GM18873 (cell line): ENCODE data around the gene SSR4.

Experiments
- ATAC-seq: cut with Tn5 transposase; IDR thresholded peaks from one replicate; pipeline ENCODE4 v1.9.1; 2021; ENCODE audit warnings: mild to moderate bottlenecking, moderate library complexity, moderate number of reproducible peaks; ENCODE audit not compliant: unreplicated experiment, low FRiP score

The SSR4 gene

GRCh38 chrX:153780678-153781427 lies 13.6 kb upstream of the SSR4 start, which contains the start of gene SRPK3:
SRPK3 (plus strand) TSS chrX:153781041; CDS start chrX:153781087, 46 bp downstream.
- ATAC-seq = no peak

- ATAC-seq = no peak
Measured at GRCh38 chrX:153781428-153782047, 12.9 kb upstream of the SSR4 start.

- no peak for ATAC-seq
Measured at GRCh38 chrX:153782313-153782712, 12.2 kb upstream of the SSR4 start.

DNA sequence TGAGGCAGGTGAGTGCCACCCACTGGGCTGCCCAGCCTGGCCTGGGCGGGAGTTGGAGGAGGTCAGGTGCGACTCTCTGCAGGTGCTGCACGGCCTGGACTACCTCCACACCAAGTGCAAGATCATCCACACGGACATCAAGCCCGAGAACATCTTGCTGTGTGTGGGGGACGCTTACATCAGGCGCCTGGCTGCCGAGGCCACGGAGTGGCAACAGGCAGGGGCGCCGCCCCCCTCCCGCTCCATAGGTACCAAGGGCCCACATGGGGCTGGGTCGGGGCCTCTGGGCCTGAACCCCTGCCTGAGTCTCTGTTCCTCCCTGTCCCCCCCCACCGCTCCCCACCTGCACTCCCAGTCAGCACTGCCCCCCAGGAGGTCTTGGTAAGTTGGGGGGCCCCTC lies 11.6 kb upstream of the SSR4 start:
- ATAC-seq = no peak

GRCh38 chrX:153783378-153784013 lies 11.0 kb upstream of the SSR4 start:
- ATAC-seq = no peak

GRCh38 chrX:153784325-153784967 lies 10.0 kb upstream of the SSR4 start:
- no peak for ATAC-seq

GRCh38 chrX:153786669-153787068 lies 7.8 kb upstream of the SSR4 start:
- ATAC-seq = no peak

GRCh38 chrX:153789654-153790053 lies 4.8 kb upstream of the SSR4 start:
- no peak for ATAC-seq

DNA sequence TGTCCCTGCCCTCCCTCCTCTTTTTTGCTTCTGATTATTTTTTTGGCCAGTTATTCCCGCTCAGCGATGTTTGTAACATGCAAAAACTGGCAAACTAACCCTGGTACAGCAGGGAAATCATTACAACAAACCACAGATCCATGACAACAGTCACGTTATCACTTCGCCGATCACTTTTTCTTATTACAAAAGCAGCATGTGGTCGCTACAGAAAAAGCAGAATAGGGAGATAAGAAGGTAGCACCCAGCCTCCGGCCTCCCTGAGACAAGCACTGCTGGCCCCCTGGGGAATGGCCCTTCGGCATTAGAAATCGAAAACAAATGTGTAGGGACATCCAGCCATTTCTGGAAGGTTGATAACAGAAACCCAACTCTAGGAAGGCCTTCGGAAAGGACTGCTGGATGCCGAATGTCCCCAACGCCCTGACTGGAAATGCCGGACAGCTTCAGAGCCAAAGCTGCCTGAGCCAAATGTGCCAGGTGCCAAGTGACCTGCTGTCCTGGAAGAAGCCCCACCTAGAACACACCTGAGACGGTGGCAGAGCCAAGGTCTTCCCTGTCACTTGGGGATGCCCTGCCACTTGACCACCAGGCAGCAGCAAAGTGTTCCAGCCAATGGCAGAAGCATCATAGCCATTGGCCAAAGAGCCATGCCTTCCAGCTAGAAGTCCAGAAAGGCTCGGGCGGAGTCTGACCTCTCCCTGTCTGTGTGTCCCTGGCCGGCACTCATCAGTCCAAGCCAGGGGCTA lies 3.2 kb upstream of the SSR4 start:
- no peak for ATAC-seq

- ATAC-seq = no peak
Measured at GRCh38 chrX:153792368-153792767, 2.1 kb upstream of the SSR4 start.

DNA sequence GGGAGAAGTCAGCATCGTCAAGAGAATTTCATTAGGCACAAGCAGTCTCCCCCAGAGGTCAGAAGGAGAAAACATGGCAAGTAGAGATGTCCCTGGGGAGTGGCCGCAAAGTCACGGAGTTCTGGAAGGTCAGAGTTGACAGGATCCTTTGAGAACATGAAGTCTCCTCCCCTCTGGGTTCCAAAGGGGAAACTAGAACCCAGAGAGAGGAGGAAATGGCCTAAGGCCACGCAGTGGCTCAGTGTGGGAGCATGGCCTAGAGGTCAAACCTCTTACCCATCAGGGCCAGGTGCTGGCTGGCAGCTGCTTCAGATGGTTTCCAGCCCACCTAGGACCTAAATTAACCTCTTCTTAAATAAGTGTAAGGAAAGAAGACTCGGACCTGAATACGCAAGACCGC lies 1.2 kb upstream of the SSR4 start:
- ATAC-seq = no peak

- no peak for ATAC-seq
Measured at GRCh38 chrX:153794897-153795816, 689 bp downstream of the SSR4 start.

DNA sequence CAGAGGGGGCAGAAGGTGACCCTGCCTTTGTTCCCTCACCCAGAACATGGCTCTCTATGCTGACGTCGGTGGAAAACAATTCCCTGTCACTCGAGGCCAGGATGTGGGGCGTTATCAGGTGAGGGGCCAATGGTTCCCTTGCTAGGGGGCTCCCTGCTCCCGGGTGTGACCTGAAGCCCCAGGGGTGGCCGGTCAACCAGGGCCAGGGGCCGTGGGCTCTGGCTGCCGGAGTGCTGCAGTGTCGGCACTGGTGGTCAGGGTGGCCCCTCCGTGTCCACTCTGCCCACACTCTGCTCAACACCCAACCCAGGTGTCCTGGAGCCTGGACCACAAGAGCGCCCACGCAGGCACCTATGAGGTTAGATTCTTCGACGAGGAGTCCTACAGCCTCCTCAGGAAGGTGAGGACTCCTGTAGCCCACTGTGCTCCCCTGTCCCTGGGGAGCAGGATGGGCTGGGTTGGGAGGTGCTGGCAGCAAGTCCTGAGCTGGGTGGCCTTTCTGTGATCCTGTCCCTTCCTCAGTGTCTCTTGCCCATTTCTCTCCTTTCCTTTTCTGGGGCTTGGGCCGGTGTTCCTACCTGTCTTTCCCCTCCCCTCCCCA lies 3.0 kb downstream of the SSR4 start:
- ATAC-seq = no peak

DNA sequence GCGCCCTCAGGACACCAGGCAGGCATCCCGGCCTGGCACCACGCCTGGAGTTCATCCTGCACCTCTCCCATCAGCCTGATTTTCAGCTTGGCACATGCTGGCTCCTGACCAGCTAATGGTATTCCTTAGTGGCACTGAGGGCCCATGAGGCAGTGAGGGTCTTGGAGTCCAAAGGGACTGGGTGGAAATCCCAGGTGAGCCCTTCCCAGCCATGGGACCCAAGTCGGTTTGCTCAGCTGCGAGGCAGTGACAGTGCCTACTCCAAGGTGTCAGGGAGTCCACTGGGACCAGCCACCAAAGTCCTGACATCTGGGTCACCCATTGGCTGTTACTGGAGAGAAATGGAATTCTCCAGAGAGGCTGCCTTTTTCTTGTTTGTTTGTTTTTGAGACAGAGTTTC lies 4.9 kb downstream of the SSR4 start:
- ATAC-seq = no peak

- no peak for ATAC-seq
Measured at GRCh38 chrX:153800177-153800722, 5.8 kb downstream of the SSR4 start.

DNA sequence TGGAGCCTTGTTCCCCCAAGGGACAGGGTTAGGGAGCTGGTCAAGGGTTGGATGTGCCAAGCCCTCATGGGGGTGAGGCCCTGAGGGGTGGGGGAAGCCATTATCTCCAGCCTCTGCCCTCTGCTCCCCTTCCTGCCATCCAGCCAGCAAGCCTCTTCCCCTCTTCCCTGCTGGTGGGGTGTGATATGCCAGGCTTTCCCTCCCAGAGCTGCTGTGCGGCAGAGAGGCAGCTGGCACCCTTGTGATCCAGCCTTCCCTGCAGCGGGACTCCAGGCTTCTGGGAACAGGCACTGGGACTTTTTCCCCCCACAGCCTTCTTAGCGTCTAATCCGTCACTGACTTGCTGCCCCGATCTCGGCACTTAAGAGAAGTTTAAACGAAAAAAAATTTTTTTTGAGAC lies 6.3 kb downstream of the SSR4 start:
- ATAC-seq = no peak

GRCh38 chrX:153801669-153802068 lies 7.2 kb downstream of the SSR4 start:
- no peak for ATAC-seq

DNA sequence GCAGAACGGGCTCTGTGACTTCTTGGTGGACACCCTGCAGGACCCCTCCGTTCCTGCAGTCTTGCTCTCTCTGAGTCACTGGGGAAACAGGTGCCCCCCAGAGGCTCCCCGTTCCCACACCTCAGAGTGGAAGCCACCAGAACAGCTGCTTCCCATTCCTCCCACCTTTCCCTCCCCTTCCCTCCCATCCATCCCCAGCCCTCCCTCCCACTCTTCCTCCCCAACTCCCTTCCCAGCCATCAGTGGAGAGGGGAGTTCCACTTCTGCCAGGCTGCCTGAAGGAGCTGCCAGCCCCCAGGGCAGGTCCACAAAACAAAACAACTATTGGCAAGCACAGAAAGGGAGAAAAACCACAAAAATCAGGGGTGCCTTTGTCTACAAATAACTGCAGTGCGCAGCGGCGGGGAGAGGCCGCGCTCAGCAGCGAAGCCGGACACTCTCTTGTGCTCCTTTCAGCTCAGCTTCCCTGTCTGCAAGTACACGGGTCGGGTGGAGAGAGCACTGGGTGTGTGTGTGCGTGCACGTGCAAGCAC lies 8.1 kb downstream of the SSR4 start:
- ATAC-seq = no peak
